ENCODE measurements around the gene IGHMBP2. TPM values are rescaled to one million over a fixed set of nuclear protein-coding genes. Genes with fewer than 3 reads are reported as not detected.

The IGHMBP2 gene
- total RNA-seq, 1 donor from 2014 or later, result 4.1 TPM

GRCh38 chr11:68927280-68928135, 23.8 kb downstream of the IGHMBP2 start:
- DNase-seq (ENCODE audit: low spot score), result peak; percentile 15

GRCh38 chr11:68928136-68928880, 24.6 kb downstream of the IGHMBP2 start:
- no peak for DNase-seq (ENCODE audit: low spot score)

GRCh38 chr11:68929135-68929534, 25.4 kb downstream of the IGHMBP2 start:
- no peak for DNase-seq (ENCODE audit: low spot score)

- DNase-seq (ENCODE audit: low spot score), result no peak
These were observed 26.2 kb downstream of the IGHMBP2 start for GRCh38 chr11:68929706-68930570.

- no peak for DNase-seq (ENCODE audit: low spot score)
These were observed 27.5 kb downstream of the IGHMBP2 start for GRCh38 chr11:68930991-68931855.

- no peak for DNase-seq (ENCODE audit: low spot score)
These were observed 28.2 kb downstream of the IGHMBP2 start for GRCh38 chr11:68931911-68932310.

- no peak for DNase-seq (ENCODE audit: low spot score)
These were observed 28.7 kb downstream of the IGHMBP2 start for GRCh38 chr11:68932358-68932757.

GRCh38 chr11:68932933-68933577, 29.4 kb downstream of the IGHMBP2 start:
- no peak for DNase-seq (ENCODE audit: low spot score)

- no peak for DNase-seq (ENCODE audit: low spot score)
These were observed 30.1 kb downstream of the IGHMBP2 start for GRCh38 chr11:68933605-68934320.

- DNase-seq (ENCODE audit: low spot score), result no peak
These were observed 30.6 kb downstream of the IGHMBP2 start for GRCh38 chr11:68934321-68934645.

- no peak for DNase-seq (ENCODE audit: low spot score)
These were observed 31.0 kb downstream of the IGHMBP2 start for GRCh38 chr11:68934666-68935065.

GRCh38 chr11:68935066-68935465, 31.4 kb downstream of the IGHMBP2 start:
- DNase-seq (ENCODE audit: low spot score), result no peak

GRCh38 chr11:68935516-68936357, 32.0 kb downstream of the IGHMBP2 start:
- no peak for DNase-seq (ENCODE audit: low spot score)

GRCh38 chr11:68936358-68936636, 32.6 kb downstream of the IGHMBP2 start:
- DNase-seq (ENCODE audit: low spot score), result no peak

GRCh38 chr11:68936676-68937620, 33.3 kb downstream of the IGHMBP2 start:
- no peak for DNase-seq (ENCODE audit: low spot score)

- no peak for DNase-seq (ENCODE audit: low spot score)
These were observed 34.4 kb downstream of the IGHMBP2 start for GRCh38 chr11:68938088-68938487.

- DNase-seq (ENCODE audit: low spot score), result no peak
These were observed 35.3 kb downstream of the IGHMBP2 start for GRCh38 chr11:68938816-68939582.
